KMS-11 (cell line): ENCODE results near the gene GMCL2.

ENCODE experiments used
- H2AFZ ChIP-seq: fragments of 200-600 bp; sonication (generic); 2 replicates; pipeline ENCODE4 v1.6.1; 2016; ENCODE audit warnings: antibody characterized with exemption, mixed run types, low read depth
- H3K27ac ChIP-seq: fragments of 200-600 bp; sonication (generic); 2 replicates; pipeline ENCODE4 v1.6.1; 2016; ENCODE audit warnings: mild to moderate bottlenecking, mixed run types
- H3K27me3 ChIP-seq: fragments of 200-600 bp; sonication (generic); 2 replicates; pipeline ENCODE4 v1.6.1; 2017; ENCODE audit warnings: mild to moderate bottlenecking, low read depth, mixed run types, moderate library complexity; ENCODE audit not compliant: insufficient read depth
- H3K36me3 ChIP-seq: fragments of 200-600 bp; sonication (generic); 2 replicates; pipeline ENCODE4 v1.6.1; 2017; ENCODE audit warnings: mild to moderate bottlenecking, mixed run types; ENCODE audit not compliant: insufficient read depth
- H3K4me1 ChIP-seq: fragments of 200-600 bp; sonication (generic); 2 replicates; pipeline ENCODE4 v1.6.1; 2016; ENCODE audit warnings: mild to moderate bottlenecking, low read depth, mixed run types; ENCODE audit not compliant: poor library complexity, severe bottlenecking
- H3K4me2 ChIP-seq: fragments of 200-600 bp; sonication (generic); 2 replicates; pipeline ENCODE4 v1.7.0; 2016; ENCODE audit warnings: mild to moderate bottlenecking, mixed run types
- H3K4me3 ChIP-seq: fragments of 200-600 bp; sonication (generic); IDR thresholded peaks from 2 replicates; pipeline ENCODE4 v1.6.1; 2017; ENCODE audit warnings: low read depth, low read length, mixed read lengths; ENCODE audit not compliant: insufficient read depth
- H3K79me2 ChIP-seq: fragments of 200-600 bp; sonication (generic); 2 replicates; pipeline ENCODE4 v1.6.1; 2016; ENCODE audit warnings: low read depth, mixed run types; ENCODE audit not compliant: insufficient read depth
- H3K9ac ChIP-seq: fragments of 200-600 bp; sonication (generic); 2 replicates; pipeline ENCODE4 v1.6.1; 2016; ENCODE audit warnings: mild to moderate bottlenecking, mixed run types
- H4K20me1 ChIP-seq: fragments of 200-600 bp; sonication (generic); 2 replicates; pipeline ENCODE4 v1.6.1; 2016; ENCODE audit warnings: mild to moderate bottlenecking, mixed run types; ENCODE audit not compliant: insufficient read depth
- CTCF ChIP-seq: fragments of 200-600 bp; sonication (generic); conservative IDR thresholded peaks from 2 replicates; pipeline ENCODE4 v1.6.1; 2017; ENCODE audit warnings: low read depth, mild to moderate bottlenecking, antibody characterized with exemption, low read length, moderate library complexity, mixed read lengths

Gene GMCL2

GRCh38 chr5:178196281-178196812 is 9.2 kb upstream of the GMCL2 start:
- H3K27ac ChIP-seq = no peak overlapping the region
- no peaks in the 10 kb centered on the region for H4K20me1 ChIP-seq
- H3K4me2 ChIP-seq = no peak overlapping the region
- no peak overlapping the region for H2AFZ ChIP-seq
- no peaks in the 10 kb centered on the region for H3K79me2 ChIP-seq
- H3K27me3 ChIP-seq = no peaks in the 10 kb centered on the region
- no peaks in the 10 kb centered on the region for H3K36me3 ChIP-seq
- no peak for TF ChIP-seq CTCF
- H3K4me1 ChIP-seq = no peaks in the 10 kb centered on the region
- H3K9ac ChIP-seq = no peak overlapping the region
- H3K4me3 ChIP-seq = no peak overlapping the region

GRCh38 chr5:178194026-178194425 is 6.9 kb upstream of the GMCL2 start:
- Histone ChIP-seq H4K20me1 (no peaks in the 10 kb centered on the region), H3K4me2 (no peak overlapping the region), H3K9ac (no peak overlapping the region), H3K4me1 (no peaks in the 10 kb centered on the region), H3K79me2 (no peaks in the 10 kb centered on the region), H3K4me3 (no peak overlapping the region), H3K27me3 (no peaks in the 10 kb centered on the region), H3K27ac (no peak overlapping the region), H2AFZ (no peak overlapping the region), H3K36me3 (no peaks in the 10 kb centered on the region)
- TF ChIP-seq CTCF = no peak

GRCh38 chr5:178193251-178193809 is 6.2 kb upstream of the GMCL2 start:
- H3K27ac ChIP-seq = no peak overlapping the region
- no peak overlapping the region for H2AFZ ChIP-seq
- no peaks in the 10 kb centered on the region for H3K36me3 ChIP-seq
- no peak overlapping the region for H3K4me3 ChIP-seq
- no peak overlapping the region for H3K9ac ChIP-seq
- H3K27me3 ChIP-seq = no peaks in the 10 kb centered on the region
- H3K4me1 ChIP-seq = no peaks in the 10 kb centered on the region
- TF ChIP-seq CTCF = no peak
- H3K4me2 ChIP-seq = no peak overlapping the region
- no peaks in the 10 kb centered on the region for H4K20me1 ChIP-seq
- no peaks in the 10 kb centered on the region for H3K79me2 ChIP-seq

- Histone ChIP-seq H3K4me2 (no peak overlapping the region), H4K20me1 (no peaks in the 10 kb centered on the region), H3K9ac (no peak overlapping the region), H3K36me3 (no peaks in the 10 kb centered on the region), H3K4me1 (no peaks in the 10 kb centered on the region), H3K27ac (no peak overlapping the region), H3K27me3 (no peaks in the 10 kb centered on the region), H3K4me3 (no peak overlapping the region), H2AFZ (no peak overlapping the region), H3K79me2 (no peaks in the 10 kb centered on the region)
- TF ChIP-seq CTCF = no peak
Measured at GRCh38 chr5:178192787-178193186, 5.6 kb upstream of the GMCL2 start.
